Adrenal gland (tissue), 5 donors: Measurements from ENCODE around the gene SPATA16.

Experiments
- CTCF ChIP-seq, 6 experiments: fragments of 450-650 bp in 4 of 6; fragments of 200-600 bp in 2 of 6; sonication (generic) in 1 of 6; IDR thresholded peaks; 1 replicate in 5 of 6; 2 replicates in 1 of 6; pipeline versions ENCODE4 v1.5.1 to v1.8.0; 2016 to 2021; ENCODE audit warnings: antibody characterized with exemption in 6 of 6, mild to moderate bottlenecking in 2 of 6, moderate library complexity in 1 of 6
- POLR2A ChIP-seq, 2 donors: fragments of 450-650 bp; IDR thresholded peaks; one replicate each; pipeline ENCODE4 v1.6.1; 2017; ENCODE audit warnings: antibody characterized with exemption in 2 of 2, mild to moderate bottlenecking in 2 of 2, moderate library complexity in 1 of 2
- donor health status: DM: no; HTN: no; CAD: no.

- TF ChIP-seq CTCF (IDR thresholded peaks at IDR 0.05) (no peak), POLR2A (IDR thresholded peaks at IDR 0.05) (no peak)
Measured at GRCh38 chr3:173066044-173067004, 74.7 kb downstream of the SPATA16 start.
